ENCODE results near the gene CENPN.

Gene CENPN

GRCh38 chr16:81081014-81081413, 74.0 kb downstream of the CENPN start:
- no peak for DNase-seq (ENCODE audit: low spot score)
